HCT116 (cell line): ENCODE measurements around the gene ERC1.

Experiments used
- CTCF ChIP-seq, 3 experiments: fragments of 200-600 bp in 1 of 3; sonication (generic) in 1 of 3; IDR thresholded peaks in 2 of 3; conservative IDR thresholded peaks in 1 of 3; 2 replicates each; pipeline ENCODE4 v1.5.1; 2012 to 2017; ENCODE audit warnings: low read depth in 2 of 3, low read length in 2 of 3, antibody characterized with exemption in 1 of 3, borderline replicate concordance in 1 of 3, control low read depth in 1 of 3, mild to moderate bottlenecking in 1 of 3, mixed read lengths in 1 of 3, mixed run types in 1 of 3, moderate library complexity in 1 of 3; ENCODE audit not compliant: insufficient read depth in 1 of 3
- EZH2 ChIP-seq: fragments of 200-600 bp; sonication (generic); IDR thresholded peaks from 2 replicates; pipeline ENCODE4 v1.6.1; 2017; ENCODE audit warnings: antibody characterized with exemption, mixed run types
- POLR2AphosphoS5 ChIP-seq: IDR thresholded peaks from 2 replicates; pipeline ENCODE4 v1.6.1; 2011; ENCODE audit warnings: mild to moderate bottlenecking, low read depth, low read length, moderate library complexity

GRCh38 chr12:1022032-1022970, 31.3 kb downstream of the ERC1 start:
- TF ChIP-seq CTCF (IDR thresholded peaks at IDR 0.05 in 2 of 3, conservative IDR thresholded peaks at IDR 0.05 in 1 of 3; ENCODE audit: borderline replicate concordance in 1 of 3, insufficient read depth in 1 of 3, low read depth in 2 of 3, low read length in 2 of 3) (no peak), POLR2AphosphoS5 (no peak), EZH2 (no peak)
